ENCODE data around the gene ADGRD2. TPM values are rescaled to one million over a fixed set of nuclear protein-coding genes. Genes with fewer than 3 reads are reported as not detected.

ADGRD2 gene
- total RNA-seq, 1 experiment from 2014 or later = 1.5 TPM

GRCh38 chr9:124442826-124443225 is 7.4 kb upstream of the ADGRD2 start:
- H2BK15ac ChIP-seq (ENCODE audit: low read depth, low read length) = no peak overlapping the region
- no peak overlapping the region for H3K56ac ChIP-seq (ENCODE audit: insufficient read length, low read depth, low read length)
- Mint-ChIP-seq H3K4me1 (peaks cover 3 to 5% of the 10 kb centered on the region in 2 experiments; a peak in 3 of 4 replicates), H3K9me3 (peaks cover 0 to 2% of the 10 kb centered on the region in 2 experiments; a peak in 2 of 5 replicates), H3K4me3 (no peak overlapping the region), H3K27ac (peak overlapping the region in 2 of 3 experiments; percentile 12 to 34; a peak in 1 of 7 replicates), H3K27me3 (ENCODE audit: low read depth) (peaks cover 25% of the 10 kb centered on the region), H3K36me3 (ENCODE audit: insufficient read depth in 1 of 3, low read depth in 3 of 3) (no peaks in the 10 kb centered on the region)
- H2BK120ac ChIP-seq (ENCODE audit: low read depth, low read length, poor library complexity, severe bottlenecking) = no peak overlapping the region
- H3K4ac ChIP-seq (ENCODE audit: low read depth, low read length) = no peak overlapping the region
- H3K79me1 ChIP-seq (ENCODE audit: insufficient read depth, low read depth, low read length, poor library complexity, severe bottlenecking) = no peaks in the 10 kb centered on the region
- H3T11ph ChIP-seq (ENCODE audit: low read length) = no peak overlapping the region
- no peaks in the 10 kb centered on the region for H3K9me3 ChIP-seq (ENCODE audit: control insufficient read depth, low read depth, low read length)
- H3K27ac ChIP-seq (ENCODE audit: insufficient read length, low read depth, low read length) = no peak overlapping the region
- no peak overlapping the region for H4K91ac ChIP-seq (ENCODE audit: insufficient read length, low read depth, low read length)
- no peak overlapping the region for H2BK5ac ChIP-seq (ENCODE audit: insufficient read length, low read length)
- no peak overlapping the region for H3K18ac ChIP-seq (ENCODE audit: insufficient read length, low read depth, low read length)
- TF ChIP-seq CTCF (conservative IDR thresholded peaks at IDR 0.05) = no peak
- H3K79me2 ChIP-seq (ENCODE audit: insufficient read depth, low read length) = no peaks in the 10 kb centered on the region
- H4K8ac ChIP-seq (replicated peaks; ENCODE audit: insufficient read length, low read depth, low read length) = no peak overlapping the region
- H2BK12ac ChIP-seq (ENCODE audit: insufficient read length, low read depth, low read length) = no peak overlapping the region
- no CpG with 5 or more reads among the region's 3 CpGs for WGBS (ENCODE audit: extremely low coverage, insufficient read length, low lambda C conversion rate)
- no peak overlapping the region for H3K23ac ChIP-seq (ENCODE audit: insufficient read length, low read depth, low read length)
- H2AFZ ChIP-seq (ENCODE audit: low read length) = no peak overlapping the region
- H4K20me1 ChIP-seq (ENCODE audit: control insufficient read depth, insufficient read depth, insufficient read length) = no peaks in the 10 kb centered on the region
- H3K9ac ChIP-seq (ENCODE audit: extremely low read depth, insufficient read length, low read length) = no peak overlapping the region
- no peak for DNase-seq
- H3K23me2 ChIP-seq (ENCODE audit: insufficient read length, low read depth, low read length, poor library complexity, severe bottlenecking) = no peaks in the 10 kb centered on the region
- H3K4me2 ChIP-seq (ENCODE audit: insufficient read depth, insufficient read length, low read length) = no peak overlapping the region
- no peak overlapping the region for H4K5ac ChIP-seq (ENCODE audit: insufficient read length, low read depth, low read length)
- no peaks in the 10 kb centered on the region for H3K4me1 ChIP-seq (ENCODE audit: insufficient read depth, low read length)
- H3K14ac ChIP-seq (ENCODE audit: insufficient read depth, low read length) = no peak overlapping the region
- H3K27me3 ChIP-seq (ENCODE audit: insufficient read depth, low read length) = no peaks in the 10 kb centered on the region
- H2AK5ac ChIP-seq (ENCODE audit: insufficient read length, low read length) = no peak overlapping the region
- H2BK20ac ChIP-seq (ENCODE audit: low read depth, low read length, poor library complexity, severe bottlenecking) = no peak overlapping the region

Measured in H9 (cell line).